MG63 (cell line): ENCODE data around the gene GDF7. TPM values are rescaled to one million over a fixed set of nuclear protein-coding genes. Genes with fewer than 3 reads are reported as not detected.

Source experiments
- DNase-seq: peaks from one replicate; pipeline ENCODE4 v3.0.0-alpha.2; 2020
- H3K27me3 ChIP-seq: fragments of 250-450 bp; sonication (Bioruptor Pico); 2 replicates; pipeline ENCODE4 v1.5.1; 2020; ENCODE audit warnings: mild to moderate bottlenecking, moderate library complexity
- H3K36me3 ChIP-seq: fragments of 250-450 bp; sonication (Bioruptor Pico); 2 replicates; pipeline ENCODE4 v1.5.1; 2020; ENCODE audit warnings: mild to moderate bottlenecking, moderate library complexity
- H3K4me3 ChIP-seq: fragments of 250-450 bp; sonication (Bioruptor Pico); 2 replicates; pipeline ENCODE4 v1.5.1; 2020; ENCODE audit warnings: mild to moderate bottlenecking, moderate library complexity
- H3K9me3 ChIP-seq: fragments of 250-450 bp; sonication (Bioruptor Pico); 2 replicates; pipeline ENCODE4 v1.5.1; 2020; ENCODE audit warnings: mild to moderate bottlenecking, moderate library complexity
- total RNA-seq: library from RNA; depleted of rRNA; stranded (reverse); fragments of >200 nt; shearing (Covaris generic); gene quantifications from 2 replicates; pipeline ENCODE4 v1.2.3, GENCODE V29; 2014; ENCODE audit warnings: low replicate concordance; rRNA removed

Gene GDF7
- not detected in 2 replicates for total RNA-seq

DNA sequence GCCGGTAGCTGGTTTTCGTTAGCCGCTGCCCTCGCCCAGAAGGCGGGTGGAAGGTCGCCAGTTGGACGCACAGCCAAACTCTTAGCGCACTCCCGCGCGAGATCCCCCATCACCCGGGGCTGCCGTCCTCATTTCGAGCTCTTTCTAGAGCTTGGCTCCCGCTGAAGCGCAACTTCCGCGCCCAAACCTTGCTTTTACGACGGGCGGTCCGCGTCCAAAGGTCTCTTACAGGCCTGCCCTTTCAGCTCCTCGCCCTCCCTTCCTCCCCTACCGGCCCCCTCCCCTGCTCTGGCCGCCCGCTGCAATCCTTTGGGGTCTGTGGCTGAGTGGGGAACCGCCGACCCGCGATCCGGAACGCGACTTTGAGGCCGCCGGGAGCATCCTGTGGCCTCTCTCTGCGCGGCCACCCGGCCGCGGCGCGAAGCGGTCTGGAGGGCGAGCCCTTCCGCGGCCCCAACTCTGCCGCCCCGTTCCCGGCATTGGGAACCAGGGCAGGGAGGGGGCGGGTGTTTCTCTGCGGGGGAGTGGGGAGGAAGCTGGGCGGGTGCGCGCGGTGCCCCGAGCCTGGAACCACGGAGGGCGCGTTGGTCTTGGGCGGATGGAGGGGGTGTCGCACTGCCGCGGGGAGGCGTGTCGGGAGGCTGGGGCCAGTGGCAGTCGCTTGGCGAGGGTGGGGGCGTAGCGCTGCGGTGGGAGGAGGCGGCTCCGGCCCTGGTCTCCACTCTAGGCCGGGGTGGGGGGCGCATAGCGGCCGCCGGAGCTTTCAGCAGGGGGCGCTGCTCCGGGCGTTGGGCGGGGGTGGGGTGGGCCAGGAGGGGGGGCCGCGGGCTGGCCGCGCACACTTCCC is at the start of gene GDF7:
GDF7 (plus strand) TSS at position 841 of the 847 bp plus-strand sequence. CDS start 96 bp downstream, outside the sequence.
- Histone ChIP-seq H3K9me3 (no peaks in the 10 kb centered on the region), H3K36me3 (no peaks in the 10 kb centered on the region)
- peak; percentile 36 for DNase-seq

DNA sequence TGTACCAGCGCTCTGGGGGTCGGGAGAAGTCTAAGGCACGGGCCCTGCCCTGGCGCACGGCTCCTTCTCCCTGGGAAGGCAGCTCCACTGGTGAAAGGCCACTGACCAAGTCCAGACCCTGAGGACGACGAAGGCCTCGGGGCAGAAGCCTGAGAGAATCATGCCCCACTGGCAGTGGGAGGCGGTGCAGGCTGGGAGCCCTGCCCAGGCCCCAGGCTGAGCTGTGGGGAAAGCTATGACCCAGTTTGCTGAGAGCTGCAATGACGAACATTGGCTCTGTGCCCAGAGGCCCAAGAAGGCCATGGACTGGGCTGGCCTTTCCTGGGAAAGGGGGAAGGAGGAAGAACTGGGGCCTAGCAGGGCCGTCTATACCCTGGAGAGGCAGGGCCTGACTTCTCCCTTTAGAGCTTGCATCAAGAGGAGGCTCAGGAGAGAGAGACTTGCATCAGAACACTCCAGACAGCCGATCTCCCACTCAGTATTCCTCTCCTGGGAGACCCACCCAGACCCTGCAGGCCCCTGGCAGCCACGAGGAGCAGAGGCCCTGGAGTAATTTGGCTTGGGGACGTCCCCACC is 49.0 kb upstream of the GDF7 start:
- no peaks in the 10 kb centered on the region for H3K9me3 ChIP-seq
- DNase-seq, result peak; percentile 98

More for the DNA sequence above, at the start of gene GDF7:
- Histone ChIP-seq H3K27me3 (peaks cover 49% of the 10 kb centered on the region), H3K4me3 (peak within 1 kb of the TSS; percentile 33)

DNA sequence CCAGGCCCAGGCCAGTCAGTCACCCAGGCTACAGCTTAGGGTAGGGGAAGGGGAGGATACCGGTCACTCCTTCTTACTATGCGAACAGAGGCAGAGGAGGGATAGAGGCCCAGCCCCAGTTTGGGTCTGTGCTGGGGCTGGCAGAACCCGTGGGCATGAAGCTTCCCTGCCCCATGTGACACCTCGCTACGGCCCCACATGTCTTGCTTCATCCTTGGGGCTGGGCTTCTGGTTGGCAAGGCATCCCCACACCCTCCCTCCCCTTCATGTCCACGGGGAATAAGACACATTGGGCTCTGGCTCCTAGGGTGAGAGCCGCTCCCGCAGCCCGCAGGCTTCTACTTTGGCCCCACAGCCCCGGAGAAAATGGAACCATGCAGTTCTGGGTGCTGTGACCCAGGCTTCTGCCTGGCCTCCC is 48.5 kb upstream of the GDF7 start:
- H3K9me3 ChIP-seq, result no peaks in the 10 kb centered on the region
- no peaks in the 10 kb centered on the region for H3K27me3 ChIP-seq
- H3K36me3 ChIP-seq, result peaks cover 2% of the 10 kb centered on the region; the same call in 1 of the 2 replicates
- DNase-seq, result no peak
- H3K4me3 ChIP-seq, result no peak overlapping the region

More for the DNA sequence above, 49.0 kb upstream of the GDF7 start:
- Histone ChIP-seq H3K27me3 (no peaks in the 10 kb centered on the region), H3K4me3 (no peak overlapping the region), H3K36me3 (peaks cover 2% of the 10 kb centered on the region; the same call in 1 of the 2 replicates)

DNA sequence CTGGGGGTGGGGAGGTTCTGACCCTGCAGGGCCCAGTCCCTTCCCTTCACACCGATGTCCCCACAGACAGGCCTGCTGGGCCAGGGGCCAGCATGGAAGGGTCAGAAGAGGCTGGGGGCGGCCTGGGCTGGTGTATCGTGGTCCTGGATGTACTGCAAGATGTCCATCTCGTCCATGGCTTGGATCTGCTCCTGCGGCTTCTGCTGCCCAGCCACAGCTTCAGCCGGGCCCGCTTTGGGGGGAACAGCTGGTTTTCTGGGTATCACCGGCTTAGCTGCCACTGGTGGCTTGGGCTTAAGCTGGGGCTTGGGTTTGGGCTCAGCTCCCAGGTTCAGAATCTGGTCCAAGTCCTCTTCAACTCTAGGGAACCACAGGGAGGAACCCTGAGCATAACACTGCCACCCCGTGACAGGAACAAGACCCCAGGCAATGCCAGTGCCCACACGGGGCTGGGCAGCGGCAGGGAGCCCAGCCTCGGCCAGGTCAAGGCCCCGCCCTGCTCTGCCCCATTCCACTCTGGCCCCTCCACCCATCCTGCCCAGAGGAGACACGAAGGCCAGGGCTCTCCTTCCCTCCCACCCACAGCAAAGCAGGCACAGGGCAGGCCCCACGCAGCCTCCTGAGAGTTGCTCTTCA is 47.9 kb upstream of the GDF7 start:
- Histone ChIP-seq H3K36me3 (peaks cover 2% of the 10 kb centered on the region; the same call in 1 of the 2 replicates), H3K9me3 (no peaks in the 10 kb centered on the region), H3K4me3 (no peak overlapping the region), H3K27me3 (no peaks in the 10 kb centered on the region)
- no peak for DNase-seq

DNA sequence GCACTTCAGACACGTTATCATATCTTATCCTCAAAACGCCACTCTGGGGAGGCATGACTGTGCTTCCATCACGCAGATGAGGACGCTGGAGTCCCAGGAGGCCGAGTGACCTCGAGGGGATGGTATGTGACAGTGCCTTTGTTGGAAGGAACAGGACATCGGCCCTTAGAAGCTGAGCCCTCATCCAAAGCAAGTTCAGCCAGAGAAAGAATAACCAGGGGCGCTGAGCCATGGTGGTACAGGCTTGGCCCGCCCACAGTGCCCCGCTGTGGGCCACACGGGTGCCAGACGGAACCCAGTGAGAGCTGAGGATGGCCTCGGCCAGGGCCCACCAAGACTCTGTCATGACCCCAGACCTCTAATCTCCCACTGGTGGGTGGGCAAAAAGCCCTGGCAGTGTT is 47.3 kb upstream of the GDF7 start:
- Histone ChIP-seq H3K27me3 (no peaks in the 10 kb centered on the region), H3K36me3 (peaks cover 2% of the 10 kb centered on the region; the same call in 1 of the 2 replicates), H3K9me3 (no peaks in the 10 kb centered on the region), H3K4me3 (no peak overlapping the region)
- DNase-seq, result no peak

DNA sequence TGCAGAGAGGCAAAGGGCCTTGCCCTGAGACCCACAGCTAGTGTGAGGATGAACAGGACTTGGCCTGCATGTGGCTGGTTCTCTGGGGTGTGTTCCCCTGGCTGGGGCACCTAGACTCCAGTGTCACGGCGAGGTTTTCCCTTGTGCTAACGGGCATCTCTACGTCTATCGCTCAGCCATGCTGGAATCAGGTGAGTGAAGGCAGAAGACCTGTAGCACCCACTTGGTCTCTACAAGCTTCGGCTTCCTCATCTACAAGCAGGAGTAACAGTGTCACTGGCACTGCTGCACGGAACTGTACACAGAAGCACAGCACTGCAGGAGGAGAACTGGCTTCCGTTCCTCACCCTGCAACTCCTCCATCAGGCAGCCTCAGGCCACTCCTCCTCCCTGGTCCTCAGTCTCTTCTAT is 46.7 kb upstream of the GDF7 start:
- Histone ChIP-seq H3K4me3 (no peak overlapping the region), H3K36me3 (peaks cover 2% of the 10 kb centered on the region; the same call in 1 of the 2 replicates), H3K27me3 (no peaks in the 10 kb centered on the region), H3K9me3 (no peaks in the 10 kb centered on the region)
- no peak for DNase-seq

DNA sequence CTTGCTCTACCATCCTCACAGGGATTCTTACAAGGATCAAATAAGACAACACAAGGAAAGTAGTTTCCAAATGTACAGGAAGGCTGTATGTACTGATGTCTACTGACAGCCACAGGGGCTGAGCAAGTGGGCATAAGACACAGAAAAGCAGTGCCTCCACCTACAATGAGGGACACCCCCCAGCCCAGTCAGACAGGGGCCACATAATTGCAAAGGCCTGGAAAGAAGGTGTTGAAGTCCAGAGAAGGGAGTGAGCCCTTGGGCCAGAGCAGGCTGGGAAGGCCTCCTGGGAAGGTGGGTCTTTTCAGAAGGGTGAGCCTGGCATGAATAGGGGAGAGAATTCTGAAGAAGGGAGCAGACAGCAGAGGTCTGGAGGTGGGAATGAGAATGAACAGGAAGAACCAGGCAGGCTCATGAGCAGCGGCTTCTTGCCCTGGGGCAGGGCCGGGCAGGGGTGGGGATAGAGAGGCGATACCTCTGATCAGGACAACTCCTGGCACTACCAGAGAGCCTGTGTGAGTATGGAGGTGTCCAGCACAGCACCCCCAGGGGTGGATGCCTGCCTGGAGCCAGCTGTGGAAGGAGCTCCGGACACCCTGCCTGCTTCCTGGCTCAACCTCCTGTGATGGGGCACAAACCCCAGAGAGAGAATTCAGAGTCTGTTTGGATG is 46.1 kb upstream of the GDF7 start:
- H3K9me3 ChIP-seq, result no peaks in the 10 kb centered on the region
- peaks cover 2% of the 10 kb centered on the region; the same call in 1 of the 2 replicates for H3K36me3 ChIP-seq
- DNase-seq, result no peak
- H3K27me3 ChIP-seq, result no peaks in the 10 kb centered on the region
- H3K4me3 ChIP-seq, result no peak overlapping the region

DNA sequence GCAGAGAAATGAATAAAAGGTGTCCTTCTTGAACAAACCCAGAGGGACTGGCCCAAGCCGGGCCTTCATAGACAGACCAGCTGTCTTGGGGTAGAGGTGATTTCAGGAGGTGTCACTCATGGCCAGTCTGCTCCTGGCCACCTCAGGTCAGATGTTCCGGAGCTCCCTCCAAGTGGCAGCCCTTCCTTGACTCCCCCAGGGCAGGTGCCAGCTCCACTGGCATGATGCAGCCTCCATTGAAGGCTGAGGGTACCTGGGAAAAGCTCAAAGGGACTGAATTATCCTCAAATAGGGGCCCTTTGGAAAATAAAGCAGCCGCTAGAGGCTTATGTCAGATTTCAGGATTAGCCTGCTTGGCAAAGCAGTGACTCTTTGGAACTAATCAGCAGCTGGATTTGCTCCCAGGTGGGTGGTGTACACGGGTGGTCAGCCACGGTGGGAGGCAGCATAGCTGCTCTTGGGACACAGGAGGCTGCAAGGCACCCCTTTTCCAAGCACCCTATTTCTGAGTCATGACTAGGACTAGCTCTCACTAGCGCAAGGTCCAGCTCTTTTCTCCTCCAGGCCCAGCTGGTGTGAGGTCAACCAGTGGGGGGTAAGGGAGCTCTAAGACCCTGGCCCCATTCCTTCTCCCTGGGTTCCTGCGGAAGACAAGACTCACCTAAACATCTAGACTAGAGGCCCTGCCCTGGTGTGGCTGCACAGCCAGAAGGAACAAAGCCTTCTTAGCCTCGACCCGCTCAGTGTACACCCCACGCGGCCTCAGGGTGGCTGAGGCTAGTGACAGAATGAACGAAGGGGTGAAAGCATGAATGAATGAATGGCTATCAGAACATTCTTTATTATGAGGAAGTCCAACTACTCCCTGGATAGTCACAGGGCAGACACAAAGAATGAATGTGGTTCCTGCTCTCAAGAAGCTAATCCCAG is 45.3 kb upstream of the GDF7 start:
- peaks cover 2% of the 10 kb centered on the region; the same call in 1 of the 2 replicates for H3K36me3 ChIP-seq
- no peak for DNase-seq
- H3K27me3 ChIP-seq, result no peaks in the 10 kb centered on the region
- no peak overlapping the region for H3K4me3 ChIP-seq
- H3K9me3 ChIP-seq, result no peaks in the 10 kb centered on the region

DNA sequence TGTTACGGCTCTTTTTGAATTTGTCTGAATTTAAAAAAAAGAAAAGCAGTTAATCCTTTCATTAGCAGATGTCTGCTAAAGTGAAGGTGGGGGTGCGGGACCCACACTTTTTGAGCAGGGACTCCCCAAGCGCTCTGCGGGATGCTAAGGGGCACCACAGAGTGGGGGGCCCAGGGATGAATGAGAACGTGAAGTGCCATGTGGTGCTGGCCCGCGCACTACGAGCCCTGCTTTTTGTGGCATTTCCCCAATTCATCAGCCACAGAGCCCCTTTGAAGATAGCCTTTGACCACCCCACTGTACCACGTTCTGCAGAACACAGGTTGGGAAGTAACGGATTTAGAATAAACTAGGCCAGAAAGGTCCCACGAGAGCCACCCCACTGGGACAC is 44.7 kb upstream of the GDF7 start:
- Histone ChIP-seq H3K4me3 (no peak overlapping the region), H3K27me3 (no peaks in the 10 kb centered on the region), H3K36me3 (peaks cover 2% of the 10 kb centered on the region; the same call in 1 of the 2 replicates), H3K9me3 (no peaks in the 10 kb centered on the region)
- no peak for DNase-seq

DNA sequence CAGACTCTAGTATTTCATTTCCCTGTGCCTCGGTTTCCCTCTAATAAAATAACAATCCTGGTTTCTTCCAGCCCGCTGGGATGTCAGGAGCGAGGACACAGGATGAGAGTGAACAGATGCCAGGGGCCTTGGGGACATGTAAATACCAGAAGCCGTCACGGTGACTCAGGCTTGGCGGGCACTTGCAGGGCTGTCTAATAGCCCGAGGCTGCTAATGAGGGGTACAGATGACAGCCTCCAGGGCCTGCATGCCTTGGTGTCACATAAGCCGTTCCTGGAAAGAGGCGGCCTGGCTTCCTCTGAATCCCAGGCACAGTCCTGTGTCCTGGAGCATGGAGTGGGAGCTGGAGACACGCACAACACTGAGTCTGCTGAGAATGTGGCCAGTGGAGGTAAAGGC is 44.2 kb upstream of the GDF7 start:
- Histone ChIP-seq H3K9me3 (no peaks in the 10 kb centered on the region), H3K27me3 (no peaks in the 10 kb centered on the region), H3K4me3 (no peak overlapping the region), H3K36me3 (peaks cover 2% of the 10 kb centered on the region; the same call in 1 of the 2 replicates)
- DNase-seq, result no peak

DNA sequence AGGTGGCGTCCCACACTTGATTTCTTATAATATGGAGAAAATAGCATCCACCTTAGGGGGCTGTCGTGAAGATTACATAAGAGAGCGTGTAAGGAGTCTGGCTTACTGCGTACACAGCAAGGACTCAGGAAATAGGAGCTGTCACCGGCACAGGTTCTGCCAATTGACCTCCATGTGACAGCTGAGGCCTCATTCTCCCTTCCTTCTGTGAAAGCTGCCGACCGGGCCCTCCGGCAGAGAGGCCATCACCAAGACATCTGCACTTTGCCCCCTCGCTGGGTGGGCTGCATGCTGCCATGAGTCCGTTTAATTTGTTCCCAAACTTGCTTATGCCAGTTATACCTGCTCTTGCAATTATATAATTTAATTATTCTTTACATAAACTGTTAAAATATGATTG is 43.7 kb upstream of the GDF7 start:
- DNase-seq, result no peak
- Histone ChIP-seq H3K9me3 (no peaks in the 10 kb centered on the region), H3K4me3 (no peak overlapping the region), H3K27me3 (no peaks in the 10 kb centered on the region), H3K36me3 (peaks cover 2% of the 10 kb centered on the region; the same call in 1 of the 2 replicates)

DNA sequence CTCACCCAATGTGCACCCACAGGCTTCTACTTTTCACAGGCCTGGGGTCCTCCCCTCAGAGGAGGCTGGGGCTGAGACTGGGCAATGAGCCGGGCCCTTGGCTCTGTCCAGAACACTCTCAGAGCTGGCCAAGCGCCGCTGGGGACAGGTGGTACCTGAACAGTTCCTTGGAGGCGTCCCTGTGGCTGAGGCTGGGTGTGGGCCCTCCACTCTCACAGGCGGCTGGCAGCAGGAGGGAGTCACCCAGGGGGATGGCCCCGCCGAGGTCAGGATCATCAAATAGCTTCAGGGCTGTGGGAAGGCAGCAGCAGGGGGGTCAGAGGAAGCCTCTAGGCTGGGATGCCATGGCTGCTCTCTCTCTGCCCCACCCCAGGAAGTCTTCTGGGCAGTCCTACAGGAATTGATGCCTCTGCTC is 43.2 kb upstream of the GDF7 start:
- no peak for DNase-seq
- no peaks in the 10 kb centered on the region for H3K9me3 ChIP-seq
- H3K27me3 ChIP-seq, result no peaks in the 10 kb centered on the region
- no peak overlapping the region for H3K4me3 ChIP-seq
- no peaks in the 10 kb centered on the region for H3K36me3 ChIP-seq

DNA sequence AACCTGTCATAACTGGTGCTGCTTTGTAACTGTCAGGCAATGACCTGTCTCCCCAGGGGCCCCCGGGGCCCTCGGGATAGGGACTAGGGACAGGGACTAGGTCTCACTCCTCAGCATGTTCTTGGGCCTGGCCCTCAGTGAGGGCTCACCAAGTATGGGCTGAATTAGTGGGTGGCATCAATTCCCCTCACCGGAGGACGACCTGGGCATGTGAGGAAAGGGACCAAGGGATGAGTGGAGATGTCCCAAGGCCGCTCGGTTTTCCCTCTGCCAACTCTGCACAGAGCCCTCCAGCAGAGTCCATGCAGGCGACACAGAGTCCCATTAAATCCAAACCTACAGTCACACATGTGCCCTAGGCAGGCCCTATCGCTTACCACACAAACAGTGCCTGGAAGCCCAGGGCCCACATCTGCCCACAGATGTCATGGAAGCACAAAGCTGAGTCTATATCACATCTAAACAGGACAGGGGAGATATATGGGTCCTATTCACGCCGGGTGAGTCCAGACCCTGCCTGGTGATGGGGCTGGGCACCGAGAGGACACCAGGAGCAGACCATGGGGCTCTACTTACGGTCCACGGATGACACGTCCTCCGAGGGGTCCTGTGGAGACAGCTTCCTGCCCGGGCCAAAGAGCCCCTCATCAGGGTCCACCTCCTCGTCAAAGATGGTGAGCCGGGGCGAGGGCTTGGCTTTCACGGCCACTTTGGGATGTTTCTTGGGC is 42.6 kb upstream of the GDF7 start:
- H3K9me3 ChIP-seq, result no peaks in the 10 kb centered on the region
- H3K4me3 ChIP-seq, result no peak overlapping the region
- no peak for DNase-seq
- no peaks in the 10 kb centered on the region for H3K27me3 ChIP-seq
- no peaks in the 10 kb centered on the region for H3K36me3 ChIP-seq

DNA sequence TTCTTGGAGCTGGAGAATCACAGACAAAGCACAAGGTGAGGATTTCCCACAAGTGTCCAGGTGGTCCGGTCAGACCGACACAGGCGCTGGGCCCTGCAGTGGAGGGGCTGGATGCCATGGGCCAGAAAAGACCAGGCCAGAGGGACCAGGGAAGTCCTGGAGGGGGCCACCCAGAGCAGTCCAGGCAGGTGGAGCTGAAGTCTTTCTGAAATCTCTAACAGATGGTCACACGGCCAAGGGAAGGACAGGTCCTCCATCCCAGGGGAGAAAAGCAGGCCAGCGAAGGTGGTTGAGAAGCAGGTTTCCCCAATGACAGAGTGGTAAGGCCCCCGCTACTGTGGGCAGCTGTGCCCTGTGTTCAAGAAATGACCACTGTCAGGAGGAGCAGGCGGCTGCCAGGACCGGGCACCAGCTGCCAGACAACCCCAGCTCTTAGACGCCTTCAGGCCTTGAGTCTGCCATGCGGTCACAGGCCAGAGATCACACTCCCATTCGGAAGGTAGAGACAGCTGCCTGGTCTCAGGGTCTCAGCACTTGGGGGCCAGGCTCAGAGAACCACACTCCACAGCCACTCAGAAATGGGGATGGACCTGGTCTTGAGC is 42.0 kb upstream of the GDF7 start:
- H3K36me3 ChIP-seq, result no peaks in the 10 kb centered on the region
- no peak for DNase-seq
- no peaks in the 10 kb centered on the region for H3K9me3 ChIP-seq
- H3K4me3 ChIP-seq, result no peak overlapping the region
- H3K27me3 ChIP-seq, result no peaks in the 10 kb centered on the region
